ENCODE data around the gene FAM187B.

DNA sequence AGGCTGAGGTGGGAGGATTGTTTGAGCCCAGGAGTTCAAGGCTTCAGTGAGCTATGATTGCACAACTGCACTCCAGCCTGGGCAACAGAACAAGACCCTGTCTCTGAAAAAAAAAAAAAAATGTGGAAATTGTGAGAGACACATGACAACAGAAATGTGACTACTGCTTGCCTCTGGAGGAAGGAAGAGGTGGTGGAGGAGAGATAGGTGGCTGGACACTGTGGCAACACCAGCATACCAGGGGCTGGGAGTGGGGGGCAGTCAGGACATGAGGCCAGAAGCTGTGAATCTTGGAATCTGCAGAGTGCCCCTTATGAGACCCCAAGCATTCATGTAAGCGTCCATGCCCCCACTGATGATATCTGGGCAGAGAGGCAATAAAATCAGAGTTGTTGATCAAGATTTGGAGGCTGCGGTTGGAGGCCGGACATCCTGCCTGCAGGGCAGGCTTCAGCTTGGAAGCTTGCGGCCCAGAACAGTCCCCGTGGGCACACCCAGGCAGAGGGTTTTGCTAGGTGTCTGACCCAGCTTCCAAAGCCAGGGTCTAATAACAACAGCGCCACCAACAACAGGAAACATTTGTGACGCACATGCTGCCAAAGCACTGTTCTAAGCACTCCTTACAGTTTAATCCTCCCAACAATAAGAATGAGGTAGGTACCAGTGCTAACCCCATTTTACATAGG is 16.9 kb downstream of the FAM187B start:
- no peak for TF ChIP-seq EZH2 (IDR thresholded peaks at IDR 0.05; ENCODE audit: low read length)
- TF ChIP-seq, protein P1, sequence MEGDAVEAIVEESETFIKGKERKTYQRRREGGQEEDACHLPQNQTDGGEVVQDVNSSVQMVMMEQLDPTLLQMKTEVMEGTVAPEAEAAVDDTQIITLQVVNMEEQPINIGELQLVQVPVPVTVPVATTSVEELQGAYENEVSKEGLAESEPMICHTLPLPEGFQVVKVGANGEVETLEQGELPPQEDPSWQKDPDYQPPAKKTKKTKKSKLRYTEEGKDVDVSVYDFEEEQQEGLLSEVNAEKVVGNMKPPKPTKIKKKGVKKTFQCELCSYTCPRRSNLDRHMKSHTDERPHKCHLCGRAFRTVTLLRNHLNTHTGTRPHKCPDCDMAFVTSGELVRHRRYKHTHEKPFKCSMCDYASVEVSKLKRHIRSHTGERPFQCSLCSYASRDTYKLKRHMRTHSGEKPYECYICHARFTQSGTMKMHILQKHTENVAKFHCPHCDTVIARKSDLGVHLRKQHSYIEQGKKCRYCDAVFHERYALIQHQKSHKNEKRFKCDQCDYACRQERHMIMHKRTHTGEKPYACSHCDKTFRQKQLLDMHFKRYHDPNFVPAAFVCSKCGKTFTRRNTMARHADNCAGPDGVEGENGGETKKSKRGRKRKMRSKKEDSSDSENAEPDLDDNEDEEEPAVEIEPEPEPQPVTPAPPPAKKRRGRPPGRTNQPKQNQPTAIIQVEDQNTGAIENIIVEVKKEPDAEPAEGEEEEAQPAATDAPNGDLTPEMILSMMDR (optimal IDR thresholded peaks at IDR 0.05 in 1 of 3, IDR thresholded peaks at IDR 0.05 in 1 of 3, conservative IDR thresholded peaks at IDR 0.05 in 1 of 3; ENCODE audit: extremely low read depth in 1 of 3, insufficient read depth in 2 of 3, low read length in 3 of 3), result no peak
